GM18502 (cell line): Measurements from ENCODE around the gene ABCB8.

Experiments
- ATAC-seq: cut with Tn5 transposase; IDR thresholded peaks from one replicate; pipeline ENCODE4 v1.9.1; 2021; ENCODE audit warnings: mild to moderate bottlenecking; ENCODE audit not compliant: unreplicated experiment, poor library complexity

Gene ABCB8

DNA sequence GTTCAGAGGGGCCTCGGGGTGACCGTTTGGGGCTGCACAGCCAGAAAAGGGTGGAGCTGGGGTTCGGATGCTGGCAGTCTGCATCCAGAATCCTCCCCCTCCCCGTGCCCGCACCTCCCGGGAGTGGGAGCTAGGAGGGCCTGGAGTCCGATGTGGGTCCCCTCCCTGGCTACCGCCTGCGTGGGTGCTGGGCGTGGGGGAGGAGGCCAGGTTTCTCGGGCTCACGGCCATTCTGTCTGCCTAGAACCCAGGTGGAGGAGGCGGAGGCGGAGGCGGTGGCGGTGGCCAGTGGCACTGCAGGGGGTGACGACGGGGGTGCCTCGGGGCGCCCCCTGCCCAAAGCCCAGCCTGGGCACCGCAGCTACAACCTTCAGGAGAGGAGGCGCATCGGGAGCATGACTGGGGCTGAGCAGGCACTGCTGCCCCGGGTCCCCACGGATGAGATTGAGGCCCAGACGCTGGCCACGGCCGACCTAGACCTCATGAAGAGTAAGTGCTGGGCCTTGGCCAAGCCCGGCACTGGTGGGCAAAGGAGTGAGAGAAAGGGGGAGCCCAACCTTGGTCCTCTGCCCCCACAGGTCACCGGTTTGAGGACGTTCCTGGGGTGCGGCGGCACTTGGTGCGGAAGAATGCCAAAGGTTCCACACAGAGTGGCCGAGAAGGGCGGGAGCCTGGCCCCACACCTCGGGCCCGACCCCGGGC lies 38.2 kb downstream of the ABCB8 start:
- no peak for ATAC-seq

- ATAC-seq: no peak
These were observed 40.0 kb downstream of the ABCB8 start for GRCh38 chr7:151068069-151068773.

GRCh38 chr7:151069841-151070573 lies 41.8 kb downstream of the ABCB8 start:
- no peak for ATAC-seq

DNA sequence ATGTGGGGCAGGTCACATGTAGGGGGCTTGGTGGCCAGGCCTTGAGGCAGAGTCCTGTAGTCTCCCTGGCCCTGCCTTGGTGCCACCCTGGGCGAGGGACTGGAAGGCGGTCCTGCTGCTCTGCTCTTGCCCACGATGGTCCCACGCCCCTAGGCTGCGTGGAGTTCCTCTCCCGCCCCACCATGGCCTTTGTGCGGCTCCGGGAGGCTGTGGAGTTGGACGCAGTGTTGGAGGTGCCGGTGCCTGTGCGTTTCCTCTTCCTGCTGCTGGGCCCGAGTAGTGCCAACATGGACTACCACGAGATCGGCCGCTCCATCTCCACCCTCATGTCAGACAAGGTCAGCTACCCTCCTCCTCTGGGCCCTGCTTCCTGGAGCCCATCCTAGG lies 42.3 kb downstream of the ABCB8 start:
- no peak for ATAC-seq

GRCh38 chr7:151071032-151071866 lies 43.0 kb downstream of the ABCB8 start:
- ATAC-seq: no peak

- no peak for ATAC-seq
These were observed 45.7 kb downstream of the ABCB8 start for GRCh38 chr7:151073990-151074389.

- no peak for ATAC-seq
These were observed 46.8 kb downstream of the ABCB8 start for GRCh38 chr7:151074817-151075661.

DNA sequence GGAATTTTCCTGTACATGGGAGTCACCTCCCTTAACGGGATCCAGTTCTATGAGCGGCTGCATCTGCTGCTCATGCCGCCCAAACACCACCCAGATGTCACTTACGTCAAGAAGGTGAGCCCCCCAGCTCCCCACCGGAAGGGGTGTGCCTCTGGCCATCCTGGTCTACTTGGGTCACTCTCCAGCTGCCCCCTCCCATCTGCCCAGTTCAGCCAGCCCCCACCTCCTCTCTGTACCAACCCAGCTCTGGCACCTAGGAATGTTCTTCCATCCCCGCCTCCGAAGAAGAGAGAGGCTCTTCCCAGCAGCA lies 47.4 kb downstream of the ABCB8 start:
- ATAC-seq: no peak

DNA sequence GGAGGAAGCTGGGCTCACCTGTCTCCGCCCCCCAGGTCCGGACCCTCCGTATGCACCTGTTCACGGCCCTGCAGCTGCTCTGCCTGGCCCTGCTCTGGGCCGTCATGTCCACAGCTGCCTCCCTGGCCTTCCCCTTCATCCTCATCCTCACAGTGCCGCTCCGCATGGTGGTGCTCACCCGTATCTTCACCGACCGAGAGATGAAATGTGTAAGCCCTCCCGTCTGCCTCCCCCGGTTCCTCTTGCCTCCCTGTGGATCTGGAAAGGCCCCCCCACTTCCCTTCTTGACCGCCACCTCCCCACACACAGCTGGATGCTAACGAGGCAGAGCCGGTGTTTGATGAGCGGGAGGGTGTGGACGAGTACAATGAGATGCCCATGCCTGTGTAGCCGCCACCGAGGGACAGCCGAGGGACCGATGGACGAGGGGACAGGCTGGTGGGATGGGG lies 47.8 kb downstream of the ABCB8 start:
- no peak for ATAC-seq

GRCh38 chr7:151076863-151077704 lies 48.8 kb downstream of the ABCB8 start:
- no peak for ATAC-seq

DNA sequence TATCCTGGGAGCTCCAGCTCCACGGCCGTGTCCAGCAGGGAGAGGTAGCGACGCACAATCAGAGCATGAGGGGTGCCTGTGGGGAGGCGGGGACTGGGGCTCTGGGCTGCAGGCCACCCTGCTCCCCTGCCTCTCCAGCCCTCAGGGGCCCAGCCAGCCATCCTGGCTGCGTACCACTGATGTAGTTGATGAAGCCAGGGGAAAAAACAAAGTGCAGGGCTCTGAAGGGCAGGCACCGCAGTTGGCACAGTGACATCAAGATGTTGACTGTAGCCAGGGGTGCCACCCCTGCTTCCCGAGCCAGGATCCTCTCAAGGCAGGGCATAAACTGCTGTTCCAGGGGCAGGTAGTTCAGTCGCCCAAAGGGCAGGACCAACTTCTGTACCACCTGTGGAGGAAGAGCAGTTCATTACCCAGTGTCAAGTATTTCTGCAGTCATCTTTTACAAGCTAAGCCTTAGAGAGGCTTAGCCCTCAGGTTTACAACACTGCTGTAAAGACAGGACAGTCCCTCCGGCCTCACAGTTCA lies 49.5 kb downstream of the ABCB8 start:
- no peak for ATAC-seq

GRCh38 chr7:151078233-151079040 lies 50.2 kb downstream of the ABCB8 start:
- ATAC-seq: no peak

DNA sequence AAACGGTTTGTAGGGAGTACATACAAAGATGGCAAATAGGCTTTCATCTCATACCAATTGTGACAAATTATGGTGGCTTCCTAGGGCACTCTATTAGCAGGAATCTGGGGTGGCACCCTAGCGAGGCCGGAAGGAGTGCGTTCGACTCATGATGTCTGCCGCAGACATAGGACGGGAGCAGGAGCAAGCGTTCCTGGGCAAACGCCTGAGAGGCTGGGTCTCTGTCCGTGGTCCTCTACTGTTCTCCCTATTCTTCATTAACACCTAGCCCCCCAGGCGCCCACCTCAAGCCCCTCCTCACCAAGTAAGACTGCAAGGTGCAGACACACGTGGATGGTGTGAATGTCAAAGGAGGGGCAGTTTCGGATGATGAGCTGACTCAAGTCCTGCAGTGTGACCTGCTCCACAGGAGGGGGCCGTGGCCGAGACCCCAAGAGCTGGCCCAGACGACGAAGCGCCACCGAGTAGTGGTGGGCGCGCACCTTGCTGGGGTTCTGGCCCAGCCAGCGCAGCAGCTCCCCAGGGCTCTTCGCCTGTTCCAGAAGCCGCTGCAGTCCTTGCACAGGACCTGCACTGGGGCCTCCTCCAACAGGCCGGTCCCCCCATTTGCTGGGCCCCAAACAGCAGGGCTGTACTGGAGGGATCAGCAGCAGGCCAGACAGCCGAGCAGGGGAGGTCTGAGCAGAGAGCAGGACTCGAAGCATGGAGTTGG lies 51.1 kb downstream of the ABCB8 start:
- ATAC-seq: no peak

- peak; percentile 3 for ATAC-seq
These were observed 51.8 kb downstream of the ABCB8 start for GRCh38 chr7:151080067-151080521.

- peak; percentile 79 for ATAC-seq
These were observed 52.4 kb downstream of the ABCB8 start, which contains the start of gene FASTK for GRCh38 chr7:151080522-151081169. TSS of gene FASTK (minus strand) at chr7:151080809. CDS start at chr7:151080766, 43 bp downstream.
